Right lobe of liver (tissue), 4 donors: Measurements from ENCODE around the gene ARID4A.

Experiments
- CTCF ChIP-seq, 4 donors: fragments of 200-600 bp in 3 of 4; fragments of 450-650 bp in 1 of 4; IDR thresholded peaks; one replicate each; pipeline versions ENCODE4 v1.5.1 to v1.8.0; 2016 to 2022; ENCODE audit warnings: antibody characterized with exemption in 4 of 4, mild to moderate bottlenecking in 2 of 4
- POLR2A ChIP-seq: fragments of 450-650 bp; IDR thresholded peaks from one replicate; pipeline ENCODE4 v1.6.1; 2017; ENCODE audit warnings: antibody characterized with exemption, mild to moderate bottlenecking
- donor health status: DM: no; HTN: no; CAD: no.
- donor health status: DM: no; HTN: no; CAD: no.
- donor health status: DM: no; HTN: yes; CAD: no.

GRCh38 chr14:58285132-58285531 is 13.2 kb upstream of the ARID4A start:
- no peak for TF ChIP-seq CTCF (IDR thresholded peaks at IDR 0.05)
- no peak for TF ChIP-seq POLR2A
